GM21528 (cell line): ENCODE data around the gene TRUB2.

Experiments used
- ATAC-seq: cut with Tn5 transposase; IDR thresholded peaks from one replicate; pipeline ENCODE4 v1.9.1; 2021; ENCODE audit warnings: mild to moderate bottlenecking, moderate library complexity; ENCODE audit not compliant: unreplicated experiment, low FRiP score

The TRUB2 gene, protein sequence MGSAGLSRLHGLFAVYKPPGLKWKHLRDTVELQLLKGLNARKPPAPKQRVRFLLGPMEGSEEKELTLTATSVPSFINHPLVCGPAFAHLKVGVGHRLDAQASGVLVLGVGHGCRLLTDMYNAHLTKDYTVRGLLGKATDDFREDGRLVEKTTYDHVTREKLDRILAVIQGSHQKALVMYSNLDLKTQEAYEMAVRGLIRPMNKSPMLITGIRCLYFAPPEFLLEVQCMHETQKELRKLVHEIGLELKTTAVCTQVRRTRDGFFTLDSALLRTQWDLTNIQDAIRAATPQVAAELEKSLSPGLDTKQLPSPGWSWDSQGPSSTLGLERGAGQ

DNA sequence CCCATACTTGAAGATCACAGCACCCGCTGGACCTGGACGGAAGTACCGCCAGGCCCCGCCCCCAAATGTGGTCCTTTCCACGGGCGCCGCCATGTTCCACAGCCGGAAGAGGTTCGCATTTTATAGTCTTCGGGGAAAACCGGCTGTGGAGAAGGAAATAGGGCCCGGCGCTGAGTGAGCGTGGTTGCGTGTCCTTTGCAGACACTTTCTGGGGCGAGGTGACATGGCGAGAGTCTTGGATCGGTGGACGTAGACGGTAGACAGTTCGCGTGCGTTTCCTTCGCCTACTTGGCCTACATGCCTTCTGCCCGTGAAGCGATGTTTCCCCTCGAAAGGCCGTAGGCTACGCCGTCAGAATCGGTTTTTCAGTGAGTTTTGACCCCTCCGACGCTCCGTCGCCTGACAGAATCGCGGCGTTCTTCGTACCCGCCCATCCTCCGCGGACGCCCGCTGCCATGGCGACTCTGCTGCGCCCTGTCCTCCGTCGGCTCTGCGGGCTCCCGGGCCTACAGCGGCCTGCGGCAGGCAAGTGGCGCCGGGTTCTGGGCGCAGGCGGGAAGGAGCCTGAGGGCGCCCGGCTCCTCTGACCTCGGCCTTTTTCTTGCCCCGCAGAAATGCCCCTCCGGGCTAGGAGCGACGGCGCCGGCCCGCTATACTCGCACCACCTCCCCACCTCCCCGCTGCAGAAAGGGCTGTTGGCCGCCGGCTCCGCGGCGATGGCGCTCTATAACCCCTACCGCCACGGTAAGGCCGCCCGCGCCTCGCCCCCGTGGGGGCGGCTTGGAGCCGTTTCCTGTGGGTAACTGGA, at the start of gene TRUB2, which contains the start of gene COQ4:
Gene TRUB2 (minus strand): TSS at position 44 of the 808 bp plus-strand sequence. CDS start 39 bp downstream, at position 5.
Gene COQ4 (plus strand): TSS at position 436 of the 808 bp plus-strand sequence. CDS start 20 bp downstream, at position 456.
- ATAC-seq, result peak; percentile 81

DNA sequence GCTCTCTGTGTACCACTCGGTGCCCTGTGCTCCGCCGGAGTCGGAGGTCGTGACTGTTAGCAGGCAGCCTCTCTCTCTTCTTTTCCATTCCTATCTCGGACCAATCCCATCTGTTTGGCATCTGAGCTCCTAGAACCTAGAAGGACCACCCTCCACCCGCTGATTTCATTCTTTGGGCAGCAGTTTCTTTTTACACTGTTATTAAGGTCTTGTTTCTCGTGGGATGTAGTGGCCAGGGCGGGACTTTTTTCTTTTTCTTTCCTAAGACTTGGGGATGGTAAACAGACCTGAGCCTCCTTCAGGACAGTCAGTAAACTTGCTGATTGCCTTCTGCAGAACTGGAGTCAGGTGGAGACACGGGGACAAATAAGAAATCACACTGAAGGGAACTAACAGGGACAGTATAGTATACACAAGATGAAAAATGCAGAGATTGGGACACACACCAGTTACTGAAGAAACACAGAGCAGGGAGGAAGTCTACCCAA, 49.4 kb upstream of the TRUB2 start:
- ATAC-seq, result no peak

DNA sequence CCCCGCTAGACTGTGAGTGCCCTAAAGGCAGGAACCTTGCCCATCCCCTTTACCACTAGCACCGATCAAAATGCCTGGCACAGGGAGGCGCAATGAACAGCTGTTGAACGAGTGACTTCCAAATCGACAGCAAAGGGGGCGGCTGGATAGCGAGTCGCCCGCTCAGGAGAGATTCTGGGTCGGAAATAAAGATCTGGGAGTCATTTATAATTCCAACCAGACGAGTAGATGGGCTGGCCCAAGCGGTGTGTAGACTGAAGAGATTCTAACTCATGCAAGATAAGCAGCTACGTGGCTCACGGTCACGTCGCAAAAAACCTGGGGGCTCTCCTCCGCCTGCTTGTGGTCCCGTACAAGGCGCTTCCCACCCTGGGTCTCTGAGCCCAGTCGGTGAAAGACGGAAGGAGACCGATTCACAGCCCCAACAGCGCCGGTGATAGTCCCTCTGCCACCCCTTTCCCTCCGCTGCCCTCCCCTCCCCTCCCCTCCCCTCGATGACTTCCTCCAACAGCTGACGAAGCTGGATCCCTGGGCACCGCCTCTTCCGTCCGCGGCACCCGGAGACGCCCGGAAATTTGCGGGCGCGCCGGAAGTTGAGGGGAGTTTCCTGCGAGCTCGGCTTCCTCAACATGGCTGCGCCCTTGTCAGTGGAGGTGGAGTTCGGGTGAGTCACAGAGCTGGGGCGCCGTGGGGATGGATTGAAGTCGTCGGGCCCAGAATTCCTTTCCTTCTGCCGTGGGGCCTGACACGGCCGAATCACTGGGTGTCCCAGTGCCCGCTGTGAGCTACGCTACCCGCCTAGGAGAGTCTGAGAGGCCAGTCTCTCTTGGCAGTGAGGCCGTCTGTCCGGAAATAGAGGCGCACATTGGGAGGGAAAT, 48.7 kb upstream of the TRUB2 start, which contains the start of gene URM1:
Gene URM1 (plus strand): TSS at position 623 of the 878 bp plus-strand sequence. CDS start 7 bp downstream, at position 630.
- ATAC-seq, result peak; percentile 79

DNA sequence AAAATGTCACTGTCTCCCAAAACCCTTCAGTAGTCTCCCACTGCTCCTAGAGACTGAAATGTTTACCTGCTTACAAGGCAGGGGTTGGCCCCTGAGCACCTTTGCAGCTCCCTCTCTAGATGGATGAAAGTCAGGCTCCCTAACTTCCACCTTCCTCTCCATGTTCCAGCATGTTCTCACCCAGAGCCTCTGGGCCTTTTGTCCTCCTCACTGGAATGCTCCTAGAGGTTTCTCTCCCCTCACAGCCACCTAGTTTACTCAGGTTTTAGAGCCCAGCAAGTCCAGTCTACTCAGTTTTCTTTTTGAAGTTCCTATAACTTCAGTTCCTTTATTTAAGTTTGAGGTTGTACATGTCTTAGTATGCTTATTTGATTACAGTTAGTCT, 48.1 kb upstream of the TRUB2 start:
- ATAC-seq, result no peak

DNA sequence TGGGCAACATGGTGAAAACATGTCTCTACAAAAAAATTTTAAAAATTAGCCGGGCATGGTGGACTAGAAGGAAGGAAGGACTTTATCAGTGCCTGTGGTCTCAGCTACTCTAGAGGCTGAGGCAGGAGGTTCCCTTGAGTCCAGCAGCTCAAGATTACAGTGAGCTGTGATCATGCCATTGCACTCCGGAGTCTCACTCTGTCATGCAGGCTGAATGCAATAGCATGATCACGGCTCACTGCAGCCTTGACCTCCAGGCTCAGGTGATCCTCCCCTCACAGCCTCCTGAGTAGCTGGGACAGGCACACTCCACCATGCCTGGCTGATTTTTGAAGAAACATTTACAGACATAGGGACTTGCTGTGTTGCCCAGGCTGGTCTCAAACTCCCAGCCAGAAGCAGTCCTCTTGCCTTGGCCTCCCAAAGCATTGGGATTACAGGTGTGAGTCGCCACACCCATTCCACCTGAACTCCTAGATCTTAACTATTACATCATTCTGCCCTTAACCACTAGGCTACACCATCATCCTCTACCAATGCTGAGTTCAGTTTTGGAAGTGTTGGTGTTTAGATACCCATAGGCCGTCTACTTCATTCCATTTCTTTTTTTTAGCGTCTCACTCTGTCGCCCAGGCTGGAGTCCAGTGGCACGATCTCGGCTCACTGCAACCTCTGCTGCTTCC, 46.9 kb upstream of the TRUB2 start:
- no peak for ATAC-seq

DNA sequence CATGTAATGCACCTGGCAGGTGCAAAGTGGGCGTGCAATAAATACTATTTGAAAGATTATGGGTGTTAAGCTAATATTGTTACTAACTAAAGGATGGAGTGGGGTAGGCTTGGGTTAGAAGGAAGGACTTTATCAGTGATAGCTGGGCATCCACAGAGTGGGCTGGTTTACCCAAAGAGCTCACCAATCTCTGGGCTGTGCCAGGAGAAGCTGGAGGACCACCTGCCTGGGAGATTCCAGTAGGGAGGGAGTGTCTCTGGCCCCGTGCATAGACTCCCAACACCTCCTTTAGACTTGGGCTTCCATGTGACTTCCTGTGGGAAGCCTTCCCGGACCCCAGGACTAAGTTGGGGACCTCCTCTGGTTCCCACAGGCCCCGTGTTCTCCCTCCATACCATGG, 43.3 kb upstream of the TRUB2 start:
- no peak for ATAC-seq

DNA sequence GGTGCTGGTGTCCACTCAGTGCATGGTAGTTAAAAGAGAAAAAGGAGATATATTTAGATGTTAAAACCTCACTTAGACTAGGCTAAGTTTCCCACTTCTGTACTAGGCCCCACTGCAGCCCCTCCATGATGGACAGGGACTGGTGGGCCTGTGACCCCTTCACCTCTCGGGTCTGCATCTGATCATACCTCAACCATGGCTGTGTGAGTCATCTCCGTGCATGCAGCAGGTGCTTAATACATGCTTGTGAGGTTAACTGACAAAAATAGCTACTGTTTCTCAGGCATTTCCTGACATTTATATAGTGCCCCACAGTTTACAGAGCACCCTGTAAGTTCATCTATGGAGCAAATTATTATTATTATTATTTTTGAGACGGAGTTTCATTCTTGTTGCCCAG, 40.5 kb upstream of the TRUB2 start:
- ATAC-seq, result no peak

DNA sequence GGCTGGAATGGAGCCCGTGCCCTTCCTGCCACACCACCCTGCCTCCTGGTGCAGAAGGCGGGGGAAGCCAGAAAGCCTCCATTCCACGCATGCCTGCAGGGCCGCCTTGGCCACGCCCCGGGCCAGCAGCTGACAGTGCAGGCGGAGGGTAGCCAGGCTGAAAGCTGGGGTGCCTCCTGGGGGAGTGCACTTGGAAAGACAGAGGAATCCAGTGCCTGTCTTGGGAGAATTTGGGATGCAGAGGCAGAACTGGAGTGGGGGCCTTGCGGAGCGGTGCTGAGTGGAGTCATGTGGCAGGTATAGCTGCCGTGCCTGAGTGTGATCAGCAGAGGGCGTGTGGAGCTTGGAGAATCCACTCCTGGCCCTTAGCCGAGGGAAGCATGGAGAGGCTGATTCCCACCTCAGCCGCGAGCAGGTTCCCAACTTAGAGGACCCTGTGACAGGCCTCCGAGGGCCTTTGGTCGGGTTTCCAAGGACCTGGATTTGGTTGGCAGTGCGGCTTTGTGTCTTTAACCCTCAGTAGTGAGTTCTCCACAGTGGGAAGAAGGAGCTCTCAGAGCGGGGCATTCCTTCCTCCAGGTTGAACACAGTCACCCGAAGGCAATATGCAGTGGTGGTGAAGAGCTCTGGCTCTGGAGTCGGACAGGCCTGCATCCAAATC, 39.9 kb upstream of the TRUB2 start:
- ATAC-seq, result peak; percentile 70

DNA sequence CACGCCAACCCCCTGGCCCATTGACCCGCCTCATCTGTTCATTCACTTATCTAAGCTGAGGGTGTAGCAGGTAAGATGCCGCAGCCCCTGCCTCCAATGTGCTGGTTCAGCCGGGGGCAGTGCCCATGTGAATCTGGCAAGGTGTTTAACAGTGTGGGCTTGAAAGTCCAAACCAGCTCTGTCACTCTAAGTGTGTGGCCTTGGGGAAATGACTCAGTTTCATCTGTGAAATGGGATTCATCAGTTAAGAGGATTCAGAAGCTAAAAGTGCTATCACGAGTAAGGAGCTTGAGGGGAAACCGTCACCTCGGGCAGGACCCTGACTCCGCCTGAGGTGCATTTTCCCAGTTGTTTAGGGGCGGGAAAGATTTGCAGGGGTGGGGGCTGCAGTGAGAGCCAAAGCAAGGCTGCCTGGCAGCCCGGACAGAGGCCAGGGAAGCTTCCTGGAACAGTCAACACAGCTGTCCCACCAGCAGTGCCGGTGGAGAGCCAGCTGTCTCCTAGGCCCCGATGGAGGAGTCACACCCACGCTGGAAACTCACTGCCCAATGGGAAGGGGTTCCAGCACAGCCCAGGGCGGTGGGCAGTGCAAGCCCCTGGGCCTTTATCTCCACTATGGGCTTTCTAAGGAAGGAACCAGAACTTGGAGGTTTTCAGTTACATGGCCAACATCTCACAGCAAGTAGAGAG, 39.2 kb upstream of the TRUB2 start:
- ATAC-seq, result peak; percentile 6

DNA sequence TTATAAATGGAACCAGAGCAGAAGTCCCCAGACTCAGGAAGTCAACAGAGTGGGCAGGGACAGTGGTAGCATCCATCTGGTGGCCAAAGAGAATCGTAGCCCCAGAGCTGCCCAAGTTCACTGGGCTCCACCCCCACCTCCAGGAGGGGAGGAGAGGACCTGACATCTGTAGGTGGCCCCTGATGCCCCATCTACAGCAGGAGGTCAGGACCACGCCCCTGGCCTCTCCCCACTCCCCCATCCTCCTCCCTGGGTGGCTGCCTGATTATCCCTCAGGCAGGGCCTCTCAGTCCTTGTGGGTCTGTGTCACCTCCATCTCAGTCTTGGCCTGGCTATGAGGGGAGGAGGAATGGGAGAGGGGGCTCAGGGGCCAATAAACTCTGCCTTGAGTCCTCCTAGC, 38.6 kb upstream of the TRUB2 start:
- no peak for ATAC-seq

DNA sequence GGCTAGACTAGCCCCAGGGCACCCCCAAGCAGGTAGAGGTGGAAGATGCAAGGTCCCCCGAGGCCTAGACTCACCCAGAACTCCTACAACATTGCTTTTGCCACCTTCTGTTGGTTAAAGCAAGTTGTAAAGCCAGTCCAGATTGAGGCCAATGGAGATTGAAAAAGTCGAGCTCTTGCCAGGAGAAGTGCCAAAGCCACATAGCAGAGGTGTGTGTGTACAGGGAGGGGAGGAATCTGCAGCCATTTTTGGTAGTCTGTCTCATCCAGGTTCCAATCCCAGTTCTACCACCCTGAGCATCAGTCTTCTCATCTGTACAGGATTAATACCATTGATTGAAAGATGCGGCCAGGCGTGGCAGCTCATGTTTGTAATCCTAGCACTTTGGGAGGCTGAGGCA, 36.6 kb upstream of the TRUB2 start:
- ATAC-seq, result no peak

DNA sequence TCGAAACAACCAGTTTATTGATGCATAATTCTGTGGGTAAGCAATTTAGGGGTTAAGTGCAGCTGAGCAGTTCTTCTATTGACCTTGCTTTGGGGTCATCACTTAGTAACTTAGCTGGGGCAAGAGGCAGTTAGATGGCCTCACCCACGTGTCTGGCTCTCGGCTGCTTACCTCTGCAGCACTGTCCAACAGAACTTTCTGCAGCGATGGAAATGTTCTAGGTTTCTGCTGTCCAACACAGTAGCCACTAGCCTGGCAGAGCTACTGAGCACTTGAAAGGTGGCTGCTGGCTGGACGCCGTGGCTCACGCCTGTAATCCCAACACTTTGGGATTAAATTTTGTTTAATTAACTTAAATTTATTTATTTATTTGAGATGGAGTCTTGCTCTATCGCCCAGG, 35.8 kb upstream of the TRUB2 start:
- no peak for ATAC-seq

DNA sequence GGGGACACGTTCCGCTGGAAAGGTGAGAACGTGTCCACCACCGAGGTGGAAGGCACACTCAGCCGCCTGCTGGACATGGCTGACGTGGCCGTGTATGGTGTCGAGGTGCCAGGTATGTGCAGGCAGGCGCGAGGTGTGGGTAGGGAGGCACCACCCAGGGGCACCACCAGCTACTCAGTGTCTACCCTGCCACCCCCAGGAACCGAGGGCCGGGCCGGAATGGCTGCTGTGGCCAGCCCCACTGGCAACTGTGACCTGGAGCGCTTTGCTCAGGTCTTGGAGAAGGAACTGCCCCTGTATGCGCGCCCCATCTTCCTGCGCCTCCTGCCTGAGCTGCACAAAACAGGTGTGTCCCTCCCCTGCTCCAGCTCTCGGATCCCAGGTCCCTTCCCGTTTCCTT, 33.2 kb upstream of the TRUB2 start:
- ATAC-seq, result no peak

DNA sequence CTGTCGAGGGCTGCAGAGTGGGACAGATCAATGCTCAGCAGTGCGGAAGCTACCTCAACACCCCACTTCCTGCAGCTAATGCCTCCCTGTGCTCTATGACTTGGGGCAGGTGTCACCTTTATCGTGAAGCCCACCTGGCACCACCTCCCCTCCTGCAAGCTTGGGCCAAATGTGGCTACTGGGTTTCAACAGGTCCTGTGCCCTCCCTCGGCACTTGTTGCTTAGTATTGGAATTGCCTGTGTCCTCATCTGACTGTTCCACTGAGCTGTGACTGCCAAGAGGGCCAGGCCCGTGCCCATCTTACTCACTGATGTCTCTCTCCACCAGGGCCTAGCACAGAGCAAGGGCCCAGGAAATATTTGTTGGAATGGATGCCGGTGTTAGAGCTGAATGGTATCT, 27.5 kb upstream of the TRUB2 start:
- ATAC-seq, result no peak

DNA sequence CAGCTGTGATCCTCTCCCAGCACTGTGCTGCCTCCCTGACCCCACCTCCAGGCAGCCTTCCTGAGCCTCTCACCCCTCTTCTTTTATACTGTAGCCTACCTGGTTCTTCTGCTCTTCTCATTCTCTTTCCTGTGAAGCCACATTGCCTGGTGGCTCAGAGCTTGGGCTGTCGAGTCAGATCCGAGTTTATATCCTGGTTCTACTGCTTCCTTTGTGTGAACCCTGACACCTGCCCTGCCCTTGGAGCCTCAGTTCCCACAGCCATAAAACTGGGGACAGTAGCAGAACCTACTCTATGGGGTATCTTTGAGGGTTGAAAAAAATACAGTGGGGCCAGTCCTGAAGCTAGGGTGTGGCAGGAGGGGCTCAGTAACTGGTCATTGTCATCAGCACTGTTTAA, 26.9 kb upstream of the TRUB2 start:
- no peak for ATAC-seq

DNA sequence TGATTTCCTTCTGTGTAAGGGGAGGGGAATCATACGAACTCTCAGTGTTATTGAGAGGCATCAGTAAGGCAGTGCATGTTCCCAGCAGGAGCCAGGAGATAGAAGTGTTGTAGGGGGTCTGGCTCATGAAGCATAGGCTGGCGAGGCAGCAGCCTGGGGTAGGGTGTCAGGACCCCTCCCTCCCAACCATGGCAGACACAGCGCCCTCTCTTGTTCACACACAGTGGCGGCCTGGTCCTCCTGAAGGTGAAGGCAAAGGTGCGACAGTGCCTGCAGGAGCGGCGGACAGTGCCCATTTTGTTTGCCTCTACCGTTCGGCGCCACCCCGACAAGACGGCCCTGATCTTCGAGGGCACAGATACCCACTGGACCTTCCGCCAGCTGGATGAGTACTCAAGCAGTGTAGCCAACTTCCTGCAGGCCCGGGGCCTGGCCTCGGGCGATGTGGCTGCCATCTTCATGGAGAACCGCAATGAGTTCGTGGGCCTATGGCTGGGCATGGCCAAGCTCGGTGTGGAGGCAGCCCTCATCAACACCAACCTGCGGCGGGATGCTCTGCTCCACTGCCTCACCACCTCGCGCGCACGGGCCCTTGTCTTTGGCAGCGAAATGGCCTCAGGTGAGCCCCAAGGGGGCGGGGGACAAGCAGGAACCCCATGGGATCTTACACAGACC, 22.8 kb upstream of the TRUB2 start:
- no peak for ATAC-seq

DNA sequence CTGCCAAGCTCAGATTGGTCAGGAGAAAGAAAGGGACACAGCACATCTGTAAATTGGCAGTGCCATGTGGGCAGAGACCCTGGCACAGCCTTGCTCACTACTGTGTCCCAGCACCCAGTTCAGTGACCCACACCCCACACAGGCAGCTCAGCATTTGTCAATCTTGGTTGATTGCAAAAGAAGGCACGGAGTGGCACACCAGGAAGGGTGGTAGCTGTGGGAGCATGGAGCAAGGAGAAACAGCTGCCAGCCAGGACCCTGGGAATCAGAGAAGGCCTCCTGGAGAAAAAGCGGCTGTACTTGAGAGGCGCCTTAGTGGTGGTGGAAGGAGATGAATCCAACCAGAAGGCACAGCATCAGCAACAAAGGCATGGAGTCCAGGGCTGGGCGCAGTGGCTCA, 21.6 kb upstream of the TRUB2 start:
- ATAC-seq, result no peak

DNA sequence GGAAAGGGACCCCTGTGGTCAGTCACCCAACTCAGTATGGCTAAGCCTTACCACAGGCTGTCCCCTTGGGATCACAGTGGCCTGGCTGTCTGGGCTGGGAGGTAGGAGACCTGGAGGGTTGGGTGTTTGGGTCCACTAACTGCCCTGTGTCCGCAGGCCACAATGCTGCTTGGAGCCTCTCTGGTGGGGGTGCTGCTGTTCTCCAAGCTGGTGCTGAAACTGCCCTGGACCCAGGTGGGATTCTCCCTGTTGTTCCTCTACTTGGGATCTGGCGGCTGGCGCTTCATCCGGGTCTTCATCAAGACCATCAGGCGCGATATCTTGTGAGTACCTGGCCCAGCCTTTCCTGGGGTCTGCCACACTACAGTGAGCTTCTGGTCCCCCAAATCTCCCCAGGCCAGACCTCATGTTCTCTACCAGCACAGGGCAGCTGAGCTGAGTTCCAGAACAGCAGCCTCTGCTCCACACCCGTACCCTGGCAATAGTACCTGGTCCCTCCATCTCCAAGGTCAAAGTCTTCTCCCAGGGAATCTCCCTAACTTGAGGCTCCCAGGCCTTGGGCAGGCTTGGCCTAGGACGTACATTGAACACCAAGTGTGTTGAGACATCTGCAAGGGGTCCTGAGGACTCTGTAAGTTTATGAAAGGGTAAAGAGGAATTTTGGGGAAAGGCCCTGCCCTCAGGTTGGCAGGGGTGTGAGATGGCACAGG, 20.9 kb upstream of the TRUB2 start:
- no peak for ATAC-seq
